Lower leg skin (tissue), 4 donors: Measurements from ENCODE around the gene ZNF430. TPM values are rescaled to one million over a fixed set of nuclear protein-coding genes. Genes with fewer than 3 reads are reported as not detected.
A peak's percentile ranks its signal among the peaks of the same experiment; 100 is the strongest.
"Not testable (repeated sequence)": the region's sequence is repeated elsewhere in the genome, so short reads cannot be mapped to it uniquely, and the experiment has no call there.

ENCODE experiments used
- DNase-seq, 2 donors: peaks; one replicate each; pipeline ENCODE4 v3.0.0-alpha.2; 2019; ENCODE audit warnings: low spot score in 2 of 2
- H3K4me3 ChIP-seq: fragments of 200-600 bp; sonication (generic); 2 replicates; pipeline ENCODE4 v1.5.1; 2017; ENCODE audit warnings: mild to moderate bottlenecking, low read depth; ENCODE audit not compliant: poor library complexity, severe bottlenecking
- POLR2A ChIP-seq, 2 donors: fragments of 450-650 bp; IDR thresholded peaks; one replicate each; pipeline ENCODE4 v1.6.1; 2016 to 2017; ENCODE audit warnings: antibody characterized with exemption in 2 of 2, mild to moderate bottlenecking in 1 of 2, moderate library complexity in 1 of 2
- whole genome bisulfite sequencing, 2 donors: methylation state at CpG; one replicate each; pipeline ENCODE4 v1.1.5; 2018; 5-methylcytosine and 5-hydroxymethylcytosine counted together
- intact Hi-C: fragments of 100-400 bp; cut with DNase I; formaldehyde crosslinking; loops from one replicate; pipeline ENCODE4 v1.15.0; 2023; ENCODE audit warnings: low total_unique reads
- total RNA-seq, 4 donors: library from RNA; depleted of rRNA; stranded (reverse); fragments of >200 nt; gene quantifications; one replicate each; pipeline ENCODE4 v1.1.0, GENCODE V29; 2016
- TF ChIP-seq, protein P1 (sequence below), 3 donors: fragments of 450-650 bp; IDR thresholded peaks; one replicate each; pipeline ENCODE4 v1.5.1; 2016; ENCODE audit warnings: antibody characterized with exemption in 3 of 3, mild to moderate bottlenecking in 3 of 3, moderate library complexity in 2 of 3

The ZNF430 gene
- total RNA-seq: 10 to 100 TPM; 15.4 to 47.4 (median 24.7) TPM

GRCh38 chr19:21020298-21021227 lies at the start of gene ZNF430:
TSS of gene ZNF430 (plus strand) at chr19:21020657. CDS start at chr19:21020801, 144 bp downstream.
- 4% methylated on average over 42 to 44 of the region's 44 CpGs for WGBS, 2 donors
- no peak for TF ChIP-seq POLR2A (IDR thresholded peaks at IDR 0.05)
- TF ChIP-seq, protein P1, sequence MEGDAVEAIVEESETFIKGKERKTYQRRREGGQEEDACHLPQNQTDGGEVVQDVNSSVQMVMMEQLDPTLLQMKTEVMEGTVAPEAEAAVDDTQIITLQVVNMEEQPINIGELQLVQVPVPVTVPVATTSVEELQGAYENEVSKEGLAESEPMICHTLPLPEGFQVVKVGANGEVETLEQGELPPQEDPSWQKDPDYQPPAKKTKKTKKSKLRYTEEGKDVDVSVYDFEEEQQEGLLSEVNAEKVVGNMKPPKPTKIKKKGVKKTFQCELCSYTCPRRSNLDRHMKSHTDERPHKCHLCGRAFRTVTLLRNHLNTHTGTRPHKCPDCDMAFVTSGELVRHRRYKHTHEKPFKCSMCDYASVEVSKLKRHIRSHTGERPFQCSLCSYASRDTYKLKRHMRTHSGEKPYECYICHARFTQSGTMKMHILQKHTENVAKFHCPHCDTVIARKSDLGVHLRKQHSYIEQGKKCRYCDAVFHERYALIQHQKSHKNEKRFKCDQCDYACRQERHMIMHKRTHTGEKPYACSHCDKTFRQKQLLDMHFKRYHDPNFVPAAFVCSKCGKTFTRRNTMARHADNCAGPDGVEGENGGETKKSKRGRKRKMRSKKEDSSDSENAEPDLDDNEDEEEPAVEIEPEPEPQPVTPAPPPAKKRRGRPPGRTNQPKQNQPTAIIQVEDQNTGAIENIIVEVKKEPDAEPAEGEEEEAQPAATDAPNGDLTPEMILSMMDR (IDR thresholded peaks at IDR 0.05): no peak
- intact Hi-C loops: no loop called here

DNA sequence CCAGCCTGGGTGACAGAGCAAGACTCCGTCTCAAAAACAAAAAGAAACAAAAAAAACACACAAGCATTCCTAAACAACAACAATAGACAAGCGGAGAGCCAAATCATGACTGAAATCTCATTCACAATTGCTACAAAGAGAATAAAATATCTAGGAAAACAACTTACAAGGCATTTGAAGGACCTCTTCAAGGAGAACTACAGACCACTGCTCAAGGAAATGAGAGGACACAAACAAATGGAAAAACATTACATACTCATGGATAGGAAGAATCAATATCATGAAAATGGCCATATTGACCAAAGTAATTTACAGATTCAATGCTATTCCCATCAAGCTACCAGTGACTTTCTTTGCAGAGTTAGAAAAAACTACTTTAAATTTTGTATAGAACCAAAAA lies 27.7 kb upstream of the ZNF430 start:
- DNase-seq, H3K4me3 ChIP-seq, intact Hi-C loops: not testable (repeated sequence)
- 94 to 98% methylated on average over 2 of the region's 2 CpGs for whole genome bisulfite sequencing, 2 donors

More at GRCh38 chr19:21020298-21021227, at the start of gene ZNF430:
- DNase-seq: peak; percentile 97 to 99
- peak within 1 kb of the TSS; percentile 78 for H3K4me3 ChIP-seq

DNA sequence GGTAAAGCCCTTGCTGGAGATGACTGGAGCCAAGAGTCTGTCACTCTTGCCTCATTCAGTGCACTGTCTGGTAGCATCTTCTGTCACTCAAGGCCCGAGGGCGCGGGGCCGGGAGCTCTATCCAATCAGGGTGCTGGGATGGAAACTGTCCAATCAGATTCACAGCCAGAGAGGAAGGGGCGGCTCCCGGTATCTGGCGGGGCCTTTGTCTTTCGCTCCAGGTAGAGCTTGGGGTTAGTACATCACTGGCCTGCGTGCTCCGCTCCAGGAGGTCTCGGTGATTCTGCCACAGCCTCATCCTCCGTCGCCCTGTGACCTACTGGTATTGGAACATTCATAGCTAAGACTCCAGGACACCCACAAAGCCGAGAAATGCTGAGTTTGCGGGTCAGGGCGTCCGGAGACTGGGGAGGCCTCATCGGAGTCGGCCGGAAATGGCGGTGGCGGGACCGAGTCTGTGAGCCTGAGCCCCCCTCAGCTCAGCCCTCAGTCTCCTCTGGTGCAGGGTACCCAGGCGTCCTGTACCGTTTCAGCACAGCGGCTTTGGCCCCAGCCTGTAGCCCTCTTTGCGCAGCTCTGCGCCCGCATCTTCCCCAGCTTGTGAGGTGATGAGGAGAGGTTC lies 20.6 kb upstream of the ZNF430 start:
- no peak overlapping the region for H3K4me3 ChIP-seq
- DNase-seq: peak; percentile 68 to 93
- WGBS, 2 donors: 1% methylated on average over 24 to 27 of the region's 29 CpGs
- TF ChIP-seq POLR2A (IDR thresholded peaks at IDR 0.05): no peak
- TF ChIP-seq, protein P1 (IDR thresholded peaks at IDR 0.05): no peak
- intact Hi-C loops: no loop called here

- 6% methylated on average over 11 of the region's 11 CpGs for WGBS, 2 donors
- peak overlapping the region; percentile 78 for H3K4me3 ChIP-seq
- intact Hi-C loops, DNase-seq: not testable (repeated sequence)
These were observed 781 bp downstream of the ZNF430 start for GRCh38 chr19:21021238-21021637.

- WGBS, 2 donors: 46 to 61% methylated on average over 2 of the region's 2 CpGs
- H3K4me3 ChIP-seq: no peak overlapping the region
- intact Hi-C loops: no loop called here
- TF ChIP-seq, protein P1 (IDR thresholded peaks at IDR 0.05): no peak
- DNase-seq: no peak
These were observed 2.5 kb downstream of the ZNF430 start for GRCh38 chr19:21022996-21023395.

DNA sequence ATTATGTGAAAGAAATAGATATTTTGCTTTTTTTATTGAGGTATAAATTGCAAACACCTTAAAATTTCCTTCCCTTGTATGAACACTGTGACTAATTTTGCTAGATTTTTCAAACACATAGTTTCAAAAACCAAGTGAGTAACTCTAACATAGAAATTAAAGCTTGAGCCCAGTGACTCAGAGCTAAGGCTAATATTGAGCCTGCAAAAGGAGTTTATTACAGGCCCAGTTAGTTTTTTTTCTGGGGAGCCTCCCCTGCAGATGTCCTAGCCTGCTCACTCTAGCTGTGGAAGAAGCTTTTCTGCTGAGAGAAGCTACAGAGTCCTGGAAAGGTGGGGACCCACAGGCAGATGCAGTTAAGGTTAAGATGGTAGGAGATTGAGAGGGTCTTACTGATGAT lies 3.4 kb downstream of the ZNF430 start:
- intact Hi-C loops: no loop called here
- TF ChIP-seq POLR2A (IDR thresholded peaks at IDR 0.05): no peak
- TF ChIP-seq, protein P1 (IDR thresholded peaks at IDR 0.05): no peak
- H3K4me3 ChIP-seq: no peak overlapping the region
- DNase-seq: no peak
